ENCODE measurements around the gene CRAT.

Gene CRAT

GRCh38 chr9:129110740-129111527 is at the start of gene CRAT, which contains the start of gene PTPA:
CRAT (minus strand) TSS chr9:129110793; CDS start chr9:129110509, 284 bp downstream.
PTPA (plus strand) TSS chr9:129111415; CDS start chr9:129111601, 186 bp downstream.
- peak; percentile 98 for DNase-seq (ENCODE audit: low read depth, low spot score)

GRCh38 chr9:129156163-129156562 is 45.6 kb upstream of the CRAT start:
- DNase-seq (ENCODE audit: low read depth, low spot score), result no peak

- no peak for DNase-seq (ENCODE audit: low read depth, low spot score)
These were observed 44.4 kb upstream of the CRAT start for GRCh38 chr9:129154866-129155477.

- no peak for DNase-seq (ENCODE audit: low read depth, low spot score)
These were observed 40.9 kb upstream of the CRAT start for GRCh38 chr9:129151469-129151868.

- no peak for DNase-seq (ENCODE audit: low read depth, low spot score)
These were observed 40.1 kb upstream of the CRAT start for GRCh38 chr9:129150672-129151211.

GRCh38 chr9:129150122-129150521 is 39.5 kb upstream of the CRAT start:
- no peak for DNase-seq (ENCODE audit: low read depth, low spot score)

- no peak for DNase-seq (ENCODE audit: low read depth, low spot score)
These were observed 38.8 kb upstream of the CRAT start for GRCh38 chr9:129149442-129149841.

GRCh38 chr9:129148463-129149204 is 38.0 kb upstream of the CRAT start:
- no peak for DNase-seq (ENCODE audit: low read depth, low spot score)

GRCh38 chr9:129146441-129146941 is 35.9 kb upstream of the CRAT start:
- peak; percentile 84 for DNase-seq (ENCODE audit: low read depth, low spot score)

- peak; percentile 97 for DNase-seq (ENCODE audit: low read depth, low spot score)
These were observed 35.3 kb upstream of the CRAT start for GRCh38 chr9:129145841-129146292.

- DNase-seq (ENCODE audit: low read depth, low spot score), result no peak
These were observed 34.7 kb upstream of the CRAT start for GRCh38 chr9:129145316-129145715.

- peak; percentile 95 for DNase-seq (ENCODE audit: low read depth, low spot score)
These were observed 32.7 kb upstream of the CRAT start for GRCh38 chr9:129143031-129143927.

- DNase-seq (ENCODE audit: low read depth, low spot score), result no peak
These were observed 31.7 kb upstream of the CRAT start for GRCh38 chr9:129142138-129142935.

- peak; percentile 96 for DNase-seq (ENCODE audit: low read depth, low spot score)
These were observed 30.8 kb upstream of the CRAT start for GRCh38 chr9:129141066-129142041.

GRCh38 chr9:129140397-129141065 is 29.9 kb upstream of the CRAT start:
- peak; percentile 69 for DNase-seq (ENCODE audit: low read depth, low spot score)

- DNase-seq (ENCODE audit: low read depth, low spot score), result peak; percentile 99
These were observed 29.4 kb upstream of the CRAT start for GRCh38 chr9:129139993-129140396.

- DNase-seq (ENCODE audit: low read depth, low spot score), result peak; percentile 93
These were observed 28.8 kb upstream of the CRAT start for GRCh38 chr9:129139233-129139992.
